Activated CD4-positive, alpha-beta T cell treated with anti-CD3 and anti-CD28 coated beads, Interleukin-2, amount 50 U/mL, for 1 hour (primary cell): ENCODE results near the gene VPS13D.
"Not testable (repeated sequence)": the region's sequence is repeated elsewhere in the genome, so short reads cannot be mapped to it uniquely, and the experiment has no call there.

Experiments
- DNase-seq: peaks from one replicate; pipeline ENCODE4 v3.0.0-alpha.2; 2020

VPS13D gene

GRCh38 chr1:12290828-12291227 lies 61.0 kb downstream of the VPS13D start:
- DNase-seq: no peak

- DNase-seq: no peak
Measured at GRCh38 chr1:12293416-12293815, 63.6 kb downstream of the VPS13D start.

GRCh38 chr1:12294076-12294475 lies 64.2 kb downstream of the VPS13D start:
- DNase-seq: no peak

- DNase-seq: no peak
Measured at GRCh38 chr1:12296016-12296415, 66.2 kb downstream of the VPS13D start.

GRCh38 chr1:12296623-12297022 lies 66.8 kb downstream of the VPS13D start:
- no peak for DNase-seq

GRCh38 chr1:12300706-12301105 lies 70.9 kb downstream of the VPS13D start:
- DNase-seq: no peak

GRCh38 chr1:12301518-12302237 lies 71.8 kb downstream of the VPS13D start:
- DNase-seq: no peak

- DNase-seq: no peak
Measured at GRCh38 chr1:12302798-12303447, 73.1 kb downstream of the VPS13D start.

GRCh38 chr1:12305377-12305776 lies 75.5 kb downstream of the VPS13D start:
- no peak for DNase-seq

- DNase-seq: no peak
Measured at GRCh38 chr1:12309783-12310742, 80.2 kb downstream of the VPS13D start.

GRCh38 chr1:12314333-12314903 lies 84.6 kb downstream of the VPS13D start:
- no peak for DNase-seq

- no peak for DNase-seq
Measured at GRCh38 chr1:12315146-12315545, 85.3 kb downstream of the VPS13D start.

- DNase-seq: no peak
Measured at GRCh38 chr1:12316331-12316730, 86.5 kb downstream of the VPS13D start.

GRCh38 chr1:12320486-12320885 lies 90.7 kb downstream of the VPS13D start:
- DNase-seq: no peak

GRCh38 chr1:12324423-12324822 lies 94.6 kb downstream of the VPS13D start:
- DNase-seq: no peak

GRCh38 chr1:12324973-12325372 lies 95.1 kb downstream of the VPS13D start:
- DNase-seq: not testable (repeated sequence)

- DNase-seq: no peak
Measured at GRCh38 chr1:12326986-12327385, 97.2 kb downstream of the VPS13D start.

- no peak for DNase-seq
Measured at GRCh38 chr1:12327566-12327965, 97.7 kb downstream of the VPS13D start.

- DNase-seq: no peak
Measured at GRCh38 chr1:12333036-12333785, 103.4 kb downstream of the VPS13D start.

GRCh38 chr1:12335815-12336214 lies 106.0 kb downstream of the VPS13D start:
- no peak for DNase-seq

GRCh38 chr1:12336413-12336812 lies 106.6 kb downstream of the VPS13D start:
- DNase-seq: no peak

- DNase-seq: no peak
Measured at GRCh38 chr1:12338017-12338416, 108.2 kb downstream of the VPS13D start.
